Liver (tissue), 9 donors: Measurements from ENCODE around the gene FUOM. TPM values are rescaled to one million over a fixed set of nuclear protein-coding genes. Genes with fewer than 3 reads are reported as not detected.

ENCODE experiments used
- DNase-seq: peaks from one replicate; pipeline ENCODE4 v3.0.0-alpha.2; 2017; ENCODE audit warnings: low spot score
- H3K27ac ChIP-seq, 2 donors: one replicate each; pipeline ENCODE4 v1.7.0; 2013; ENCODE audit warnings: inconsistent platforms in 2 of 2, low read length in 2 of 2, control low read depth in 1 of 2, low read depth in 1 of 2, mild to moderate bottlenecking in 1 of 2
- H3K27me3 ChIP-seq, 4 donors: one replicate each; pipeline versions ENCODE4 v1.6.1 to v1.7.0; 2013; ENCODE audit warnings: low read length in 3 of 4, inconsistent platforms in 1 of 4, mild to moderate bottlenecking in 1 of 4, moderate library complexity in 1 of 4; ENCODE audit not compliant: control insufficient read depth in 4 of 4, insufficient read depth in 4 of 4
- H3K36me3 ChIP-seq, 4 donors: one replicate each; pipeline versions ENCODE4 v1.6.1 to v1.7.0; 2013; ENCODE audit warnings: low read length in 3 of 4, mild to moderate bottlenecking in 3 of 4, low read depth in 1 of 4, moderate library complexity in 1 of 4; ENCODE audit not compliant: control insufficient read depth in 4 of 4, insufficient read depth in 3 of 4
- H3K4me1 ChIP-seq, 4 donors: one replicate each; pipeline versions ENCODE4 v1.6.1 to v1.7.0; 2013; ENCODE audit warnings: low read length in 3 of 4, mild to moderate bottlenecking in 3 of 4, moderate library complexity in 1 of 4; ENCODE audit not compliant: control insufficient read depth in 4 of 4, insufficient read depth in 4 of 4
- H3K4me3 ChIP-seq, 3 donors: one replicate each; pipeline versions ENCODE4 v1.6.1 to v1.7.0; 2013; ENCODE audit warnings: low read length in 3 of 3, control low read depth in 1 of 3, low read depth in 1 of 3, mild to moderate bottlenecking in 1 of 3
- H3K9ac ChIP-seq, 2 donors: one replicate each; pipeline ENCODE4 v1.7.0; 2013; ENCODE audit warnings: low read length in 2 of 2, mild to moderate bottlenecking in 2 of 2, moderate library complexity in 2 of 2, control low read depth in 1 of 2, low read depth in 1 of 2
- H3K9me3 ChIP-seq, 4 donors: one replicate each; pipeline versions ENCODE4 v1.6.1 to v1.7.0; 2013; ENCODE audit warnings: low read length in 3 of 4; ENCODE audit not compliant: control insufficient read depth in 4 of 4
- ATF3 ChIP-seq: IDR thresholded peaks from 2 replicates; pipeline ENCODE4 v1.6.1; 2016; ENCODE audit warnings: antibody characterized with exemption
- FOXA1 ChIP-seq: IDR thresholded peaks from 2 replicates; pipeline ENCODE4 v1.6.1; 2016; ENCODE audit warnings: antibody characterized with exemption
- FOXA2 ChIP-seq: IDR thresholded peaks from 2 replicates; pipeline ENCODE4 v1.6.1; 2016; ENCODE audit warnings: antibody characterized with exemption
- GABPA ChIP-seq, 2 donors: IDR thresholded peaks in 1 of 2; conservative IDR thresholded peaks in 1 of 2; 2 replicates each; pipeline ENCODE4 v1.6.1; 2016; ENCODE audit warnings: antibody characterized with exemption in 2 of 2, mild to moderate bottlenecking in 1 of 2, moderate library complexity in 1 of 2
- NR2F2 ChIP-seq: IDR thresholded peaks from 2 replicates; pipeline ENCODE4 v1.6.1; 2016; ENCODE audit warnings: antibody characterized with exemption
- RAD21 ChIP-seq, 2 donors: IDR thresholded peaks; 2 replicates each; pipeline ENCODE4 v1.6.1; 2016; ENCODE audit warnings: antibody characterized with exemption in 2 of 2, mild to moderate bottlenecking in 2 of 2
- REST ChIP-seq: IDR thresholded peaks from 2 replicates; pipeline ENCODE4 v1.6.1; 2016; ENCODE audit warnings: antibody characterized with exemption, mild to moderate bottlenecking
- RXRA ChIP-seq, 2 donors: IDR thresholded peaks; 2 replicates each; pipeline ENCODE4 v1.6.1; 2017 to 2018; ENCODE audit warnings: antibody characterized with exemption in 2 of 2, mild to moderate bottlenecking in 1 of 2
- SP1 ChIP-seq: IDR thresholded peaks from 2 replicates; pipeline ENCODE4 v1.6.1; 2018; ENCODE audit warnings: antibody characterized with exemption, mild to moderate bottlenecking
- TAF1 ChIP-seq: conservative IDR thresholded peaks from 2 replicates; pipeline ENCODE4 v1.6.1; 2016; ENCODE audit warnings: antibody characterized with exemption, mild to moderate bottlenecking
- YY1 ChIP-seq: IDR thresholded peaks from 2 replicates; pipeline ENCODE4 v1.6.1; 2016; ENCODE audit warnings: antibody characterized with exemption, mild to moderate bottlenecking
- WGBS: extraction: QIAGEN DNeasy Blood & Tissue Kit; methylation state at CpG from one replicate; pipeline ENCODE4 v1.1.7; 2013; 5-methylcytosine and 5-hydroxymethylcytosine counted together
- polyA plus RNA-seq, 2 donors: library from polyadenylated mRNA; stranded (reverse) in 1 of 2; unstranded in 1 of 2; fragments of 200-250 nt in 1 of 2; fragments of >200 nt in 1 of 2; fragmentation: Nextera tagmentation in 1 of 2; extraction: Ambion mirVana in 1 of 2; gene quantifications; one replicate each; pipeline versions ENCODE4 v1.2.1 to v1.2.3, GENCODE V29; 2013 to 2015
- total RNA-seq, 2 donors: library from RNA; depleted of rRNA; stranded (reverse); fragments of >200 nt; gene quantifications; one replicate each; pipeline ENCODE4 v1.2.3, GENCODE V29; 2014
- TF ChIP-seq, protein P1 (sequence below): IDR thresholded peaks from 2 replicates; pipeline ENCODE4 v1.6.1; 2016; ENCODE audit warnings: antibody characterized with exemption
- TF ChIP-seq, protein P2 (sequence below): IDR thresholded peaks from 2 replicates; pipeline ENCODE4 v1.6.1; 2016; ENCODE audit warnings: antibody characterized with exemption
- TF ChIP-seq, protein P3 (sequence below): fragments of 150-350 bp; IDR thresholded peaks from 2 replicates; pipeline ENCODE4 v1.5.1; 2017; ENCODE audit warnings: improper control_type of control experiment, low read depth, low read length; ENCODE audit not compliant: missing input control
- donor health status: healthy.
- donor health status: healthy.
- donor health status: healthy.
- donor health status: healthy.
- donor health status: healthy.

FUOM gene
- total and polyA plus RNA-seq, 4 donors, result 24.3 to 194 (median 96.0) TPM

GRCh38 chr10:133379801-133380666, 22.2 kb upstream of the FUOM start:
- WGBS, result 94% methylated on average over 36 of the region's 36 CpGs
- no peak for DNase-seq
- H3K4me1 ChIP-seq, result peaks cover 12 to 41% (median 24%) of the 10 kb centered on the region in 4 donors
- no peaks in the 10 kb centered on the region for H3K9me3 ChIP-seq
- no peak overlapping the region for H3K27ac ChIP-seq
- peak overlapping the region in 1 of 2 donors; percentile 32 for H3K9ac ChIP-seq
- no peak for TF ChIP-seq GABPA (IDR thresholded peaks at IDR 0.05 in 1 of 2, conservative IDR thresholded peaks at IDR 0.05 in 1 of 2)
- TF ChIP-seq YY1, result no peak
- TF ChIP-seq, protein P1, sequence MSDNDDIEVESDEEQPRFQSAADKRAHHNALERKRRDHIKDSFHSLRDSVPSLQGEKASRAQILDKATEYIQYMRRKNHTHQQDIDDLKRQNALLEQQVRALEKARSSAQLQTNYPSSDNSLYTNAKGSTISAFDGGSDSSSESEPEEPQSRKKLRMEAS, result no peak
- no peak for TF ChIP-seq RXRA (IDR thresholded peaks at IDR 0.05)
- TF ChIP-seq, protein P2, sequence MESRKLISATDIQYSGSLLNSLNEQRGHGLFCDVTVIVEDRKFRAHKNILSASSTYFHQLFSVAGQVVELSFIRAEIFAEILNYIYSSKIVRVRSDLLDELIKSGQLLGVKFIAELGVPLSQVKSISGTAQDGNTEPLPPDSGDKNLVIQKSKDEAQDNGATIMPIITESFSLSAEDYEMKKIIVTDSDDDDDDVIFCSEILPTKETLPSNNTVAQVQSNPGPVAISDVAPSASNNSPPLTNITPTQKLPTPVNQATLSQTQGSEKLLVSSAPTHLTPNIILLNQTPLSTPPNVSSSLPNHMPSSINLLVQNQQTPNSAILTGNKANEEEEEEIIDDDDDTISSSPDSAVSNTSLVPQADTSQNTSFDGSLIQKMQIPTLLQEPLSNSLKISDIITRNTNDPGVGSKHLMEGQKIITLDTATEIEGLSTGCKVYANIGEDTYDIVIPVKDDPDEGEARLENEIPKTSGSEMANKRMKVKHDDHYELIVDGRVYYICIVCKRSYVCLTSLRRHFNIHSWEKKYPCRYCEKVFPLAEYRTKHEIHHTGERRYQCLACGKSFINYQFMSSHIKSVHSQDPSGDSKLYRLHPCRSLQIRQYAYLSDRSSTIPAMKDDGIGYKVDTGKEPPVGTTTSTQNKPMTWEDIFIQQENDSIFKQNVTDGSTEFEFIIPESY, result no peak
- TF ChIP-seq ATF3, result no peak
- no peak for TF ChIP-seq RAD21 (IDR thresholded peaks at IDR 0.05)
- no peak for TF ChIP-seq FOXA2
- TF ChIP-seq SP1, result no peak
- TF ChIP-seq TAF1, result no peak
- no peak for TF ChIP-seq FOXA1
- no peak for TF ChIP-seq NR2F2
- TF ChIP-seq, protein P3, sequence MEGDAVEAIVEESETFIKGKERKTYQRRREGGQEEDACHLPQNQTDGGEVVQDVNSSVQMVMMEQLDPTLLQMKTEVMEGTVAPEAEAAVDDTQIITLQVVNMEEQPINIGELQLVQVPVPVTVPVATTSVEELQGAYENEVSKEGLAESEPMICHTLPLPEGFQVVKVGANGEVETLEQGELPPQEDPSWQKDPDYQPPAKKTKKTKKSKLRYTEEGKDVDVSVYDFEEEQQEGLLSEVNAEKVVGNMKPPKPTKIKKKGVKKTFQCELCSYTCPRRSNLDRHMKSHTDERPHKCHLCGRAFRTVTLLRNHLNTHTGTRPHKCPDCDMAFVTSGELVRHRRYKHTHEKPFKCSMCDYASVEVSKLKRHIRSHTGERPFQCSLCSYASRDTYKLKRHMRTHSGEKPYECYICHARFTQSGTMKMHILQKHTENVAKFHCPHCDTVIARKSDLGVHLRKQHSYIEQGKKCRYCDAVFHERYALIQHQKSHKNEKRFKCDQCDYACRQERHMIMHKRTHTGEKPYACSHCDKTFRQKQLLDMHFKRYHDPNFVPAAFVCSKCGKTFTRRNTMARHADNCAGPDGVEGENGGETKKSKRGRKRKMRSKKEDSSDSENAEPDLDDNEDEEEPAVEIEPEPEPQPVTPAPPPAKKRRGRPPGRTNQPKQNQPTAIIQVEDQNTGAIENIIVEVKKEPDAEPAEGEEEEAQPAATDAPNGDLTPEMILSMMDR, result no peak
- TF ChIP-seq REST, result no peak
- H3K36me3 ChIP-seq, result peaks cover 0 to 18% (median 7%) of the 10 kb centered on the region in 4 donors
- H3K4me3 ChIP-seq, result peak overlapping the region; percentile 54 to 86 (median 69)
- no peaks in the 10 kb centered on the region for H3K27me3 ChIP-seq
